ENCODE data around the gene LRIT1.

- TF ChIP-seq CTCF (IDR thresholded peaks at IDR 0.05) (no peak), EP300 (IDR thresholded peaks at IDR 0.05) (no peak)
These were observed 7.4 kb upstream of the LRIT1 start for GRCh38 chr10:84248794-84249193.

All from ovary (tissue), 3 donors.